ENCODE data around the gene LRRC36.

LRRC36 gene

GRCh38 chr16:67415872-67416793 is 89.5 kb downstream of the LRRC36 start, which contains the start of gene ZDHHC1:
Gene ZDHHC1, minus strand, starts transcription at chr16:67416477. Its CDS starts 8,702 bp downstream, at chr16:67407775.
- H3K4me1 Mint-ChIP-seq = peaks cover 8% of the 10 kb centered on the region
- H3K27ac Mint-ChIP-seq = no peak within 1 kb of the TSS
- H3K4me3 Mint-ChIP-seq = peak within 1 kb of the TSS; percentile 88
- H3K9me3 Mint-ChIP-seq = no peaks in the 10 kb centered on the region
- no peaks in the 10 kb centered on the region for H3K36me3 Mint-ChIP-seq
- peaks cover 22% of the 10 kb centered on the region for H3K27me3 Mint-ChIP-seq

GRCh38 chr16:67417333-67418061 is 90.9 kb downstream of the LRRC36 start:
- Mint-ChIP-seq H3K4me3 (peak overlapping the region; percentile 66), H3K9me3 (no peaks in the 10 kb centered on the region), H3K27ac (peak overlapping the region; percentile 12), H3K27me3 (peaks cover 21% of the 10 kb centered on the region), H3K36me3 (no peaks in the 10 kb centered on the region), H3K4me1 (peaks cover 8% of the 10 kb centered on the region)

GRCh38 chr16:67419502-67419901 is 92.9 kb downstream of the LRRC36 start:
- Mint-ChIP-seq H3K27ac (peak overlapping the region; percentile 4), H3K4me1 (peaks cover 8% of the 10 kb centered on the region)

GRCh38 chr16:67419931-67420330 is 93.3 kb downstream of the LRRC36 start:
- Mint-ChIP-seq H3K9me3 (no peaks in the 10 kb centered on the region), H3K36me3 (no peaks in the 10 kb centered on the region), H3K4me1 (peaks cover 8% of the 10 kb centered on the region), H3K27ac (no peak overlapping the region), H3K27me3 (peaks cover 19% of the 10 kb centered on the region), H3K4me3 (no peak overlapping the region)

More at GRCh38 chr16:67419502-67419901, 92.9 kb downstream of the LRRC36 start:
- H3K4me3 Mint-ChIP-seq = no peak overlapping the region
- H3K27me3 Mint-ChIP-seq = peaks cover 19% of the 10 kb centered on the region
- H3K36me3 Mint-ChIP-seq = no peaks in the 10 kb centered on the region
- no peaks in the 10 kb centered on the region for H3K9me3 Mint-ChIP-seq

GRCh38 chr16:67421030-67421429 is 94.4 kb downstream of the LRRC36 start:
- Mint-ChIP-seq H3K36me3 (no peaks in the 10 kb centered on the region), H3K4me3 (no peak overlapping the region), H3K9me3 (no peaks in the 10 kb centered on the region), H3K4me1 (peaks cover 5% of the 10 kb centered on the region), H3K27me3 (peaks cover 21% of the 10 kb centered on the region), H3K27ac (no peak overlapping the region)

- Mint-ChIP-seq H3K36me3 (no peaks in the 10 kb centered on the region), H3K27me3 (peaks cover 15% of the 10 kb centered on the region), H3K4me3 (no peak overlapping the region)
These were observed 96.4 kb downstream of the LRRC36 start for GRCh38 chr16:67423015-67423414.

GRCh38 chr16:67423611-67424260 is 97.1 kb downstream of the LRRC36 start:
- Mint-ChIP-seq H3K27ac (no peak overlapping the region), H3K36me3 (no peaks in the 10 kb centered on the region), H3K27me3 (peaks cover 17% of the 10 kb centered on the region), H3K4me3 (no peak overlapping the region), H3K9me3 (no peaks in the 10 kb centered on the region), H3K4me1 (no peaks in the 10 kb centered on the region)

More at GRCh38 chr16:67423015-67423414, 96.4 kb downstream of the LRRC36 start:
- Mint-ChIP-seq H3K27ac (no peak overlapping the region), H3K4me1 (no peaks in the 10 kb centered on the region), H3K9me3 (no peaks in the 10 kb centered on the region)

- Mint-ChIP-seq H3K9me3 (no peaks in the 10 kb centered on the region), H3K4me1 (no peaks in the 10 kb centered on the region), H3K36me3 (no peaks in the 10 kb centered on the region), H3K27me3 (peaks cover 22% of the 10 kb centered on the region), H3K4me3 (no peak overlapping the region), H3K27ac (no peak overlapping the region)
These were observed 97.6 kb downstream of the LRRC36 start for GRCh38 chr16:67424261-67424615.

GRCh38 chr16:67425061-67425460 is 98.4 kb downstream of the LRRC36 start:
- H3K36me3 Mint-ChIP-seq = no peaks in the 10 kb centered on the region
- no peak overlapping the region for H3K4me3 Mint-ChIP-seq
- no peaks in the 10 kb centered on the region for H3K9me3 Mint-ChIP-seq
- no peaks in the 10 kb centered on the region for H3K4me1 Mint-ChIP-seq
- peak overlapping the region; percentile 17 for H3K27ac Mint-ChIP-seq
- H3K27me3 Mint-ChIP-seq = peaks cover 22% of the 10 kb centered on the region

GRCh38 chr16:67425580-67425979 is 99.0 kb downstream of the LRRC36 start:
- no peak overlapping the region for H3K4me3 Mint-ChIP-seq
- peaks cover 24% of the 10 kb centered on the region for H3K27me3 Mint-ChIP-seq
- H3K4me1 Mint-ChIP-seq = peaks cover 3% of the 10 kb centered on the region
- H3K36me3 Mint-ChIP-seq = no peaks in the 10 kb centered on the region
- no peak overlapping the region for H3K27ac Mint-ChIP-seq
- H3K9me3 Mint-ChIP-seq = no peaks in the 10 kb centered on the region

- Mint-ChIP-seq H3K4me3 (no peak overlapping the region), H3K4me1 (peaks cover 3% of the 10 kb centered on the region), H3K27me3 (peaks cover 24% of the 10 kb centered on the region), H3K9me3 (no peaks in the 10 kb centered on the region), H3K36me3 (no peaks in the 10 kb centered on the region), H3K27ac (no peak overlapping the region)
These were observed 99.4 kb downstream of the LRRC36 start for GRCh38 chr16:67426022-67426421.

GRCh38 chr16:67426950-67427349 is 100.3 kb downstream of the LRRC36 start:
- Mint-ChIP-seq H3K27me3 (peaks cover 24% of the 10 kb centered on the region), H3K9me3 (no peaks in the 10 kb centered on the region), H3K36me3 (no peaks in the 10 kb centered on the region), H3K27ac (peak overlapping the region; percentile 60), H3K4me1 (peaks cover 3% of the 10 kb centered on the region), H3K4me3 (no peak overlapping the region)

GRCh38 chr16:67428146-67428731 is 101.6 kb downstream of the LRRC36 start:
- Mint-ChIP-seq H3K36me3 (no peaks in the 10 kb centered on the region), H3K4me1 (peaks cover 3% of the 10 kb centered on the region), H3K27me3 (peaks cover 27% of the 10 kb centered on the region), H3K27ac (no peak overlapping the region), H3K4me3 (no peak overlapping the region), H3K9me3 (no peaks in the 10 kb centered on the region)

- Mint-ChIP-seq H3K27ac (peak overlapping the region; percentile 57), H3K4me3 (peak overlapping the region; percentile 61), H3K27me3 (peaks cover 27% of the 10 kb centered on the region), H3K36me3 (no peaks in the 10 kb centered on the region), H3K9me3 (no peaks in the 10 kb centered on the region), H3K4me1 (peaks cover 3% of the 10 kb centered on the region)
These were observed 102.6 kb downstream of the LRRC36 start for GRCh38 chr16:67429053-67429798.

Data from activated naive CD4-positive, alpha-beta T cell treated with anti-CD3 and anti-CD28 coated beads, Interleukin-2, amount 50 U/mL, for 24 hours (primary cell).